HG02763 (cell line): ENCODE measurements around the gene MAP3K5.
A peak's percentile ranks its signal among the peaks of the same experiment; 100 is the strongest.

Experiments used
- ATAC-seq: cut with Tn5 transposase; IDR thresholded peaks from one replicate; pipeline ENCODE4 v1.9.1; 2021; ENCODE audit warnings: mild to moderate bottlenecking, moderate library complexity; ENCODE audit not compliant: unreplicated experiment

The MAP3K5 gene

DNA sequence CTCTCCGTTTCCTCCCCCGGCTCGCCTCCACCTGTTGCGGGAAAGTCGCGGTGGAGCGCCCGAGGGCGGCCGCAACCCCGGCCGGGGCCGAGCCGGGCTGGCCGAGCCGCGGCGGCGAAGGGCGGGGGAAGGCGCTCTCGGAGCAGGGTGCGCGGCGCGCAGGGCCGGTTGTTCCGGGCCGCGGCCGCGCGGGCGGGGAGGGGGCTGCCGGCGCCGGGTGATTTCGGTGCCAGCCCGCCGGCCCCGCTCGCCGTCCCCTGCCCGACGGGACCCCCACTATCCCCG is 242.3 kb downstream of the MAP3K5 start:
- peak; percentile 55 for ATAC-seq

DNA sequence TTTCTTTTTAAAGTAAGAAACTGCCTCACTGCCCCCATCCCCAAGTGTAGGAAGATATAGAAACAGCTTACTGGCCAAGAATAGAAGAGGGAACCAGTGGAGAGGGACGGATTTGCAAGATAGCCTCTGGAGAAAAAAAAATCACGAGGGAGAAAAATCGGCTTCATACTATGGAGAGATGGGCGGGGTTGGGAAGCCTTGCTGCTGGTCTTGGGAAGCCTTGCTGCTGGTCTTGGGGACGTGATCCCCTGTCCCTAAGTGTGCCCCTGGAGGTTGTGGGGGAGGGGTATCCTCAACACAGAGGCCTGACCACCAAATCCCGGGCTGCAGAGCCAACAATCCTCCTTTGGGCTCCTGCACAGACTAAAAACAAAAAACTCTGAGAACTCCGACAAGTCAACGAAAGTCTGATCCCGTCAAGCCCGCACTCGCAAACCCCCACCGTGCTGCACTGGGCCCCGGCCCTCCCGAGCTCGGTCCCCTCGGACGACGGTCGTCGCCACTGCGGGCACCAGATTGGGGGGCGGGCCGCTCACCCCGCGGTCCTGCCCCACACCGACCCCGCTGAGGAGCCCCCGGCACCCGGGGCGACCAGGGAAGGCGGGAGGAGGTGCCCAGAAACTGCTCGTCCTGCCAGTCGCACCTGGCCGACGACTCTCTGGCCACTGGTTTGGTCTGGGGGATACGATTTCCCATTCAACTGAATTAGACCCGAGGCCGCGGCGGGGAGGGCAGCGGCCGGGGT is 242.8 kb downstream of the MAP3K5 start:
- no peak for ATAC-seq

DNA sequence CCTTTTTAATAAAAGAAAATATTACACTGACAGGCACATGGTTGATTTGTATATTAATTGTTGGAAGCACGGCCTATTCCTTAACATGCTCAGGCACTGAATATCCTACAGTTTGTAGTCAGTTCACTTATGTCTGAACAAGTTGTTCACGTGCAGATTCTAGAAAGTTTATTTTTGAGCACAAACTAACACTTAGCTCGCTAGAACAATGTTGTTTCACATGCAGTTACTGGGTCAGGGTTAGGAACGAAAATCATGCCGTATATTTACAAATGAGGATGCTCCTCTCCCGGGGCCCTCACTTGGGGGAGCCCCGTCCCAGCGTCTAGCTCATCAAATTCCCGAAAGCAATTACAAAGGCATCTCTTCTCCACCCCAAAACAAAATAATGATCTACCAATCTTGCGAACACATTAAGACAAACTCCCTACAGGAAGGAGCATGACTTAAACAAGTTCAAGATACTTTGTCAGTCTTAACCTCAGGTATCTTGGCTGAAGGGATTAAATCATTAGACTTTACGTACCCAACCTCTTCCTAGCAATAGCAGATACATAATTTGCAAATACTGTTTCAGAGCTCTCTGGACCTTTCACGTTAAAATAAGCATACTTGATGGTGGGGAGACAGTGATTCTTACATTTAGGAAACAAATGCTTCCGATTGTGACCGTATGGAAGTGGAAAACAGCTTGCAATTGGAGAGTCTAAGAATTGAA is 243.5 kb downstream of the MAP3K5 start:
- ATAC-seq, result no peak

DNA sequence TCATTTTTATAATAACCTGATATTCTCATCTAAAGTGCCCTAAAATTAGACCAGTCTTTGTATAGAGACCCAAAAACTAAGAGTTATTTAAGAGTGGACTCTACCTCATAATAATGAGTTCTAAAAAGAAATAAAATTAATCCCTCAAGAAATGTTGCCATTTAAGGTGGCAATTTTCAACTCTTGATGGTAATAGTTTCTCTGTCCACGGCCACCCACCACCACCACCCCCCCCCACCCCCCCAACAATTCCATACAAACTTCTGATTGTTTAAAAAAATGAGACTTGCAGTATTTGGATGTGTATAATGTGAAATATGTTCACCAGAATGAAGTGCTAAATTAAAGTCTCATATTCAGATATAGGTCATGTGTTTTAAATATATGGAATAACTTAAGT is 244.4 kb downstream of the MAP3K5 start:
- no peak for ATAC-seq

DNA sequence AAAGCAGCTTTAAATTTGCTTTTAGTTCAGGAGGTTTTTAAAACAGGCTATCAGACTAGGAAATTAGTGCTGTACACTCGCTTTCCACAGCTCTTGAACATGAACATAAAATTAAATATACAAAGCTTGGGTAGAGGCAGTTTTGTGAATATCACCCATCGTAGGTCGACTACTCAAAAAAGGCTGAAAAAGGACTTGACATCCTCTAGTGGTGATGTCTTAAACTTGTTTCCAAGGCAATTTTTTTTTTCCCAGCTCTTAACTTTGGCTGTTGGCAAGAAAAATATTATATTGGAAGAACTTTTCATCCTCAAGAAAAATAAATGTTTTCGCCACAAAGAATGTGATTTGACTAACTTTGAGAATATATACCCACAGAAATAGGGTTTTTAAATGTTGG is 244.9 kb downstream of the MAP3K5 start:
- ATAC-seq, result no peak

DNA sequence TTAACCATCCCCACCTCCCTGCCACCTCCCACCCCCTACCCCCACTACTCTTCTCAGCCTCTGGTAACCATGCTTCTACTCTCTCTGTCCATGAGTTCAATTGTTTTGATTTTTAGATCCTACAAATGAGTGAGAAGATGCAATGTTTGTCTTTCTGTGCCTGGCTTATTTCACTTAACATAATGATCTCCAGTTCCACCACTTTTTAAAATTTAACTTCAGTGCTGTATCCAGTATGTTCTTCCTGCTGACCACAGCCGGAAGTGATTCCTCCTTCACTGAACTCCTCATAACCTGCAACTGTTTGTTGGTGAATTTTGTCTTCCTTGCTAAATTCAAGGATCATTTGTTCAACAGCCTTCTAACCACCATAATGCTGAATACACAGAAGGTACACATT is 245.9 kb downstream of the MAP3K5 start:
- ATAC-seq, result no peak

DNA sequence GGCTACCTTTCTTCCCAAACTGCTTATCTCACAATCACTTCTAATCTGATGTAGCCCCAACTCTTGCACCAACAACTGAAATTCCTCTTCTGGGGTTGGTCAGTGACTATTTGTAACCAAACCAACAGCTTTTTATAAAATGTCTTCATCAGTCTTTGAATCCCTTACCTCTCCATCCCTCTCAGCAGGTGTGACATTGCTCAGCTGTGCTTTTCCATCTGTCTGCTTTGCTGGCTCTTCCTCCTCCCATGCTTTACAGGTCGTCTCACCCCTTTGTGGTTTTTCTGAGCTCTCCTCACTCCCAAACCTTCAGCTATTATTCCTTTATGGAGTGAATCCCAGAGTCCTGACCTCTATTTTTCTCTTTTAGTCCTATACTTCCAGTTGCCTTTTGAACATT is 248.0 kb downstream of the MAP3K5 start:
- no peak for ATAC-seq

DNA sequence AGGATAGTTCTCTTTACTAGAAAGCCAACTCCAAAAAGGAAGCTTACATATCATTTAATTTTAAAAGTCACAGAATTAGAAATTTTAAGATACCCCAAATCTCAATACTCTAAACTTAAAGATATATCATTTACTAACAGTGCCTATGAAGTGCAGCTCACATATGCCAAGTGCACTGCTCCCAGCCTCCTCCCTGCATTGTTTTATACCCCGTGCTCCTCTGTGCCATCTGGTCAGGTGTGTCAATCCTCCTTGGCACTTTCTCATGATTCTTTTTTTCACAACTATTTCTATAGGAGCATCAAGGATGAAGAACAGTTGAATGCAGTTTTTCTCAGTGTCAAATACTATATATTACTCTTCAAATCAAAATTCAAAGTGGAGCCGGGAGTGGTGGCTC is 250.9 kb downstream of the MAP3K5 start:
- ATAC-seq, result no peak

DNA sequence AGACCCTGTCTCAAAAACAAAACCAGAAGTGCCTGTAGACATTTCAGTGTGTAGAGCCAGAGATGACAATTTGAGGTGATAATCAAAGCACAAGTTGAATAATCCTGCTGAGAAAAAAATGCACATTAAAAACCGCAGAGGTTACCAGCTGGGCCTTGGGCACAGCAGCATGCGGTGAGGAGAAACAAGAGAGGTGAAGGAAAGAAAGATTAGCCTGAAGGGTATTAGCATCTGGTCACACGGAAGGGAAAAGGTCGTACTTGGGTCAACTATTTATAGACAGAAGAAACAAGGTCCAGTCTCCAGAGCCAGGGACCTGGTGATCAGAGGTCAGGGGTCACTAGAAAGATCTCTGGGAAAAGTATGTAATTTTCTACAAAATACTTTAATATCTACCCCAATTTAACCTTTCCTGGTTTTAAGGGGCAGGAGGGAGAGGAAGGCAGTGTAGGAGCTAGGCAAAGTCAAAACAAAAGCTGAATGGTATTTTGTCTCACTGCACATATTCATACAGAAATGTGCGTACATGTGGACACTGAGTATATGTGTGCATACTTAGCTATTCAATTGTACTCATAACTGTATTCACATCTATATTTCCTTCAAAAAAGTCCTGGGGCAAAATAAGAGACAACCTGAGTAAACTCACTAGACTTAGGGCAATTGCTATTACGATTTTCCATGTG is 252.2 kb downstream of the MAP3K5 start:
- no peak for ATAC-seq

DNA sequence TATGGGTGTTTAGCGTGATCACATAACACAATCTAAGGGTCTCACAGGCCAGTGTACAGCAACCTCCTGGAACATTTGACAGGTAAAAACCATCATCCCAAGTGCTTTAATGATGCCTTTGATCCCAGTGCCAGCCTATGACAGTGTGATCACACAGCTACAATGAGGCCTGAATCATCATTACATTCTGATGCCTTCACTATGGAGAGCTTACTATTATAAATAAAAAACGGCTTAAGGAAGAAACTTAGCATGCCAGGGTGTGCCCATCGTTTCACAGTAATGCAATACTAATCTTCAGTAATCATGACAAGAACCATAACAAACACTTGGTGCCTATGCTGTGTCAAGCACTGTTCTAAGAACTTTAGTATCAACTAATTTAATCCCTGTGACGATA is 253.4 kb downstream of the MAP3K5 start:
- no peak for ATAC-seq

DNA sequence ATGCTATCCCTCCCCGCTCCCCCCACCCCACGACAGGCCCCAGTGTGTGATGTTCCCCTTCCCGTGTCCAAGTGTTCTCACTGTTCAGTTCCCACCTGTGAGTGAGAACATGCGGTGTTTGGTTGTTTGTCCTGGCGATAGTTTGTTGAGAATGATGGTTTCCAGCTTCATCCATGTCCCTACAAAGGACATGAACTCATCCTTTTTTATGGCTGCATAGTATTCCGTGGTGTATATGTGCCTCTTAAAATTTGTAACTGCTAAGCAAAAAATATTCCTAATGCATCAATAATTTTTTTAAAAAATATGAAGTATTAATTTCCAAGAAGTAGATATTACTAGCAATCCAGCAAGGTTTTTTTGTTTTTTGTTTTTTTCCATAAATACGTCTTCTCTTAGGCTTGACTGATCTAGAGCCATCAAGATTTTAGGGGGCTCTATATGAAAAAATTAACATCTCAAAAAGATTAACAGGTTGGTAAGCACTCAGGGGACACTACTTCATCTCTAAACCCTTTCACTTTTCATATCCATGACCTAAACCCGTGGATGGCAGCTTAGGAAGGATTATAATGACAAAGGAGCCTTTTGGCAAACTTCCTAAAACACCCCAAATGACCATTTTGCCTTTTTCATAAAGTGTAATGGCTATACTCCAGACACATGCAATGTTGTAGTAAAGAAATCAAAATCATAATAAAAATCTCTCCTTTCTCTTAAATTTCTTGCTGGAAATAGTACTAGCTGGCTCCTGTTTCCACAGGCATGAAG is 256.2 kb downstream of the MAP3K5 start:
- no peak for ATAC-seq

DNA sequence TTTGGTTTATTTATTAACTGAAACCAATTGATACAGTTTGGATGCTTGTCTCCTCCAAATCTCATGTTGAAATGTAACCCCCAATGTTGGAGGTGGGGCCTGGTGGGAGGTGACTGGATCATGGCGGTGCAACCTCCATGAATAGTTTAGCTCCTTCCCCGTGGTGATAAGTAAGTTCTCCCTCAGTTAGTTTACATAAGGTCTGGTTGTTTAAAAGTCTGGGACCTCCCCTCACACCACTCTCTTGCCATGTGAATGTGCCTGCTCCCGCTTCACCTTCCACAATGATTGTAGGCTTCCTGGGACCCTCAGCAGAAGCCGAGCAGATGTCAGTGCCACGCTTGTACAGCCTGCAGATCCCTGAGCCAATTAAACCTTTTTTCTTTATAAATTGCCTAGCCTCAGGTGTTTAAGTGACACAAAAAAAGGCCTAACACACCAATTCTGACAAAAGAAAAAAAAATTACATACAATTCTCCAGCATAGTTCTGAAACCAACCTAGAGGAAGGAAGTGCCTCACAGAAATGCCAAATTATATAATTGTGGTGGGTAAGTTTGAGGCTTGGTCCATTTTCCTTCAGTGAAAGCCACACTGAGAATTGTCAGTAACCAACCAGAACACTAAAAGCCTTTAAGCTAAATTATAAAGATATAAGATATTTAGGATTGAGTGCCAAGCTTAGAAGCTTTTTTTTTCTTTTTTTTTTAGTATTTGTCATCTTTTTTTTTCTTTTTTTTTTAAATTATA is 257.1 kb downstream of the MAP3K5 start:
- no peak for ATAC-seq

DNA sequence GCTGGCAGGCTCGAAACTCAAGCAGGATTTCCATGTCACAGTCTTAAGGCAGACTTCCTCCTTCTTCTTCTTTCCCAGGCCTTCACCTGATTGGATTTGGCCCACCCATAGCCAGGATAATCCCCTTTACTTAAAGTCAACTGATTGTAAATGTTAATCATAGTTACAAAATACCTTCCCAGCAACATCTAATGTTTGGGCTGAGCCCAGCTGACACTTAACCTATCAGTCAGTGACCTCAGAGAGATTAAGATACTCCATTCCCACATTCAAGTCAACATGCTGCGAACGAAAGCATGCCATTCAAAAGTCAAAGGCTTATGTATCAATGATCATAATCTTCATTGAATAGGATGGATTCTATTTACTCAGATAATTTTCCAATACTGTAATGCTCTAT is 258.0 kb downstream of the MAP3K5 start:
- ATAC-seq, result no peak

DNA sequence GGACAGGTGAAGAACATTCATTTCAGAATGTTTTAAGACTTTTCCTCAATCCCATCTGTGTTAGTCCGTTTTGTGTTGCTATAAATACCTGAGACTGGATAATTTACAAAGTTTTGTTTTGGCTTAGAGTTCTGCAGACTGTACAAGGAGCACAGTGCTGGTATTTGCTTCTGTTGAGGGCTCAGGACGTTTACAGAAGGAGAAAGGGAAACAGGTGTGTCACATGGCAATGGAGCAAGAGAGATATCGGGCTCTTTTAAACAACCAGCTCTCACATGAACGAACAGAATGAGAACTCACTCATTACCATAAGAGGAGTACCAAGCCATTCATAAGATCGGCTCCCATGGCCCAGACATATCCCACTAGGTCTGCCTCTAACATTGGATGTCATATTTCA is 258.8 kb downstream of the MAP3K5 start:
- ATAC-seq, result no peak

DNA sequence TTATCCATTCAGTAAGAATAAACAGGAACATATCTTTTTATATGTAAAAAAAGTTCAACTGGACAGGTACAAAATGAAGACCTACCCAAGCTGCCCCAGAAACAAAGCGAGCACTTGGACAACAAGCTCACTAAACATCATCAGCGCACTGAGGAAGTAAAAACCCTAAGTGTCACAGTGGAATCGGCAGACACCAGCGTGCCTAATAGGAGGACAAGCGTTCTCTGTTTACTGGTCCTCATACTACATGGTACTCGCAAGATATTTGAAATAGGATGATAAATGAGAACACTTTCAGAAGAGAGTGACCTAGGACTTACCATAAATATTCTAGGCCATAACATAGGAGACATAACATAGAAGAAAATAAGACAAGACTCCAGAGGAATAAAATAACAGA is 260.2 kb downstream of the MAP3K5 start:
- no peak for ATAC-seq

DNA sequence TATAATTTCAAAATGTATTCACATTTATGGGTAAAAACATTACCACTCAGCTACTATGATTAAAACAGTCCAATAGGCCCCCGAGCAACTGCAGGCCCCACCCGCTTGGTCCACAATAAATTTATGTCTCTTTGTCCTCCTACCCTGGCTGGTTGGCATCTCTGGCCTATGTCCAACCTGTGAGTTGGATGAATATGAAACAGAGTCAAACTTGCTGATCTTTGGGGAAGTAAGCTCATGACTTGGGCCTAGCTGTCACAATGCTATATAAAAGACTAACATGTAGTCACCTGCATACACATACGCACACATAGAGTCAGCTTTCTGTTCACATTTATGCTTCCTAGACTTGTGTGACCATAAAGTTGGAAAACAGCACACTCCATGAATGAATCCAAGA is 262.6 kb downstream of the MAP3K5 start:
- no peak for ATAC-seq

DNA sequence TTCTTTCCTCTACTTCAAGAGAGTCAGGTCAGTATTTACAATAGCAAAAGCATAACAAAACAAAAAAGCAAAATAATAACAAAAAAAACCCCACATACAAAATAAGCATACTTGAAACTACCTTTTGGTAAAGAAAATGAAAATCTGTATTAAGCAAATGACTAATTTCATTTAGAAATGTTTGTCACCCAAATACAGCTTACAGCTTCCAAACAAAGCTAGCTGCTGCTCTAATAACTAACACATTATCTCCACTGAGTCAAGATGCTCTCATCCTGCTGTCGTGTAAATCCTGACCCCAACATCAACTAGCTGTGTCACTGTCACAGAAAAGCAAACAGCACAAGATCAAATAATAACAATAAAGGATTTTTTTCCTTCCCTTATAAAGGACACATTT is 263.8 kb downstream of the MAP3K5 start:
- no peak for ATAC-seq

DNA sequence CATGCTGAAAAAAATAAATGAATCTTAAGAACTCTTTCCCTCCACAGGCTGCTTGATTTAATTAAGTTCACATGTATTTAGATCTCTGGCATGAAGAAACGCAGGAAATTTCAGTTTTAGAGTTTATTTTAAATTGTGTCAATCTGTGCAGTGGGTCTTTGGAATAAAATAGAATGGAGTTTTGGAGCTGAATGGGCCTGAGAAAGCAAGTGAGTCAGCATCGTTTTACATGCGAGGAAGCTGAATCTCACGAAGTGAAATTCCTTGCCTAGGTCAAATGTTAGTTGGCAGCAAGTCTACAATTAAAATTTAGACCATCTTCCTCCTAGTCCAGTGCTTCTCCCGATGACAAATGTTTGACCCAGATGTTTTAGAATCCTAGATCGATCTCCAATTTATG is 264.4 kb downstream of the MAP3K5 start:
- no peak for ATAC-seq

DNA sequence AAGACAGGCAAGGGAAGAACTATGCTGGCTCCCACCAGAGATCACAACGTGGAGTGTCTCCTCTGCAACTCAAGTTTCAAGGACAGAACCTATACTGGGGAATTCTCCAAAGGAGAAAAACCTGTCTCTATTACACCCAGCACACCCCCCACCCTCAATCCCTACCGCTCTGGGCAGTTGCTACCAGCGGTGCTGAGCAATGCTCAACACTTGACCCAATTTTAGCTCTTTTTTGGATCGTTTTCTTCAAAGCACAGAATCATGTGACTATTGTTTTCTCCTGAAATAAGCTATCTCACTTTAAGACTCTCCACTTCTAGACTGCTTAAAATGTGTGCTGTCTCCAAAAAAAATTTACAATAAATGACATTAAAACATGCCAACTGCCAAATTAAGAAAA is 265.3 kb downstream of the MAP3K5 start:
- ATAC-seq, result no peak

DNA sequence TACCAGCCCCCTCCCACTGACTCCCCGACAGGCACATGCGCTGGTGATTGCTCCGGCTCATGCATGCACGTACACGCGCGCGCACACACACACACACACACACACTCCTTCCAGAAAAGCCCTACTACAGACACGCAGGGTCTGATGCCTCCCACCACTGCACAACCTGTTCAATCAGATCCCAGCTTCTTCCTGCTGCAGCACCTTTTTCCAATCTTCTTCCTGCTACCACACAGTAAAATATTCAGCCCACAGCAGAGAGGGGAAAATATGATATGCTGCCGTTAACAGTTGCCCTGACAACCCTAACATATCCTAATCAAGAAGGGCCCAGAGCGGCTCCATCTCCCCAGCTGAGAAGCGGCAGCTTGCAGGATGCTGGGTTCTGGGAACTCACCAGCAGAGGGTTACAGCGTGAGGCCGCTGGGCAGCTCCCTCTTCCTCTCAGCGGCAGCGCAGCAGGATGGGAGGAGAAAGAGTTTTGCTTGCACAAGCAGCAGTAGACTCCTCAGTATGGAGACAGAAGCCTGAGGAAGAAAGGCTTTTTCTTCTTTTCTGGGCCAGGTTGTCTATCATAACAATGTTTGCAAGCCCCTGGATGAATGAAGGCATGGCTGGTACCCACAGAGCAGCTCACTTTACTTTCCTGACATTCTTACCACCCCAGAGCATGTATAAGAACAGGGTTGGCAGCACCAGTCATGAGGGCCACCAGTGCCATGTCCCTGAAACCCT is 265.9 kb downstream of the MAP3K5 start:
- ATAC-seq, result no peak
